IPS-20b (cell line): ENCODE results near the gene HMGCL.
A peak's percentile ranks its signal among the peaks of the same experiment; 100 is the strongest.

Experiments
- H3K27ac ChIP-seq: one replicate; pipeline ENCODE4 v1.5.1; 2013; ENCODE audit warnings: low read length
- H3K27me3 ChIP-seq: 2 replicates; pipeline ENCODE4 v1.6.1; 2013; ENCODE audit warnings: mild to moderate bottlenecking, low read length, inconsistent platforms; ENCODE audit not compliant: insufficient read depth
- H3K36me3 ChIP-seq: 2 replicates; pipeline ENCODE4 v1.6.1; 2013; ENCODE audit warnings: low read depth, mild to moderate bottlenecking, inconsistent platforms, low read length, moderate library complexity; ENCODE audit not compliant: insufficient read depth
- H3K4me1 ChIP-seq: 2 replicates; pipeline ENCODE4 v1.6.1; 2013; ENCODE audit warnings: mild to moderate bottlenecking, control low read depth, inconsistent platforms, low read length, moderate library complexity; ENCODE audit not compliant: insufficient read depth
- H3K4me3 ChIP-seq: 2 replicates; pipeline ENCODE4 v1.5.1; 2013; ENCODE audit warnings: mild to moderate bottlenecking, low read length, inconsistent platforms
- H3K9ac ChIP-seq: 2 replicates; pipeline ENCODE4 v1.6.1; 2013; ENCODE audit warnings: low read depth, mild to moderate bottlenecking, inconsistent platforms, low read length, moderate library complexity
- H3K9me3 ChIP-seq: 2 replicates; pipeline ENCODE4 v1.6.1; 2013; ENCODE audit warnings: mild to moderate bottlenecking, low read depth, low read length, inconsistent platforms; ENCODE audit not compliant: insufficient read depth

Gene HMGCL

DNA sequence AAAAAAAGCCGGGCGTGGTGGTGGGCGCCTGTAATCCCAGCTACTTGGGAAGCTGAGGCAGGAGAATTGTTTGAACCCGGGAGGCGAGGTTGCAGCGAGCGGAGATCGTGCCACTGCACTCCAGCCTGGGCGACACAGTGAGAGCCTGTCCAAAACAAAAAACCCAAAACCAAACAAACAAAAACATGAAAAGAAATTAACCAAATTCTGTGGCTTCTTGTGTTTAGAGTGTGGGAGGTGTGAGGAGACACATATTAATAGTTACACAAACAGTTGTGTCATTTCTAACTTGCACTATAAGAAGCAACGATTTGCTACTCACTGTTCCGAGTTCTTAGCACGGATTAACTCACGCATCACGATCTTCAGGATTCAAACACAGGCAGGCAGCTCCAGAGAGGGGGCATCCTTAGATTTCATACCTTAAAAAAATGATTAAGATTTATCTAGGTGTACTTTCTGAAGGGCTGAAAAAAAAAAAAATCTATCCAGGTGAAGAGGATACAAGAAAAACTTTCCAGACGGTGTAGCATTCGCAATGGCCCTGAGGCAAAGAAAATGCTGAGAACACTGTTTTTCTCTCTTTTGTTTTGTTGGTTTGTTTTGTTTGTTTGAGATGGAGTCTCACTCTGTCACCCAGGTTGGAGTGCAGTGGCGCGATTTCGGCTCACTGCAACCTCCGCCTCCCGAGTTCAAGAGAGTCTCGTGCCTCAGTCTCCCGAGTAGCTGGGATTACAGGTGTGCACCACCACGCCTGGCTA is 713 bp upstream of the HMGCL start:
- peak overlapping the region; percentile 92; the same call in 1 of the 2 replicates for H3K9ac ChIP-seq
- no peak overlapping the region for H3K27ac ChIP-seq
- no peaks in the 10 kb centered on the region for H3K4me1 ChIP-seq
- no peaks in the 10 kb centered on the region for H3K9me3 ChIP-seq
- H3K36me3 ChIP-seq, result no peaks in the 10 kb centered on the region
- H3K27me3 ChIP-seq, result no peaks in the 10 kb centered on the region
- H3K4me3 ChIP-seq, result peak overlapping the region; percentile 95

DNA sequence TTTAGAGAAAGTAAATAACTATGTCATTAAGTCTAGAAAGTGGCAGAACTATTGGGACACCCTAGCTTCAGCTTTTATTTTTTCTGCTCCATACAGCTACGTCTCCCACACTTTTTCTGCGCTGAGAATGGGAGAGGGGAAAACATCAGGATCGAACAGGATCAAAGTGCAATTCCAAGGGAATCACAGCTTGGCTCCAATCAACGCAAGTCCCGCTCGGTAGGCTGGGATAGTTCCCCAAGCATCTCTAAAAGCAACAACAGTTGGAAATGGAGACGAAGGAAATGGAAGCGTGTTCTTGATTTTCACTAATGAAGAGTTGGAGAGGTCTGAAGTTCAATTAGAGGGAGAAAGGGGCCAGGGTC is 536 bp downstream of the HMGCL start:
- H3K36me3 ChIP-seq, result no peaks in the 10 kb centered on the region
- H3K4me3 ChIP-seq, result peak overlapping the region; percentile 95
- peak overlapping the region; percentile 92 for H3K9ac ChIP-seq
- H3K27me3 ChIP-seq, result no peaks in the 10 kb centered on the region
- no peaks in the 10 kb centered on the region for H3K9me3 ChIP-seq
- H3K4me1 ChIP-seq, result no peaks in the 10 kb centered on the region
- peak overlapping the region; percentile 30 for H3K27ac ChIP-seq

- no peak overlapping the region for H3K9ac ChIP-seq
- peak overlapping the region; percentile 95; the same call in 1 of the 2 replicates for H3K4me3 ChIP-seq
- no peak overlapping the region for H3K27ac ChIP-seq
- H3K36me3 ChIP-seq, result no peaks in the 10 kb centered on the region
- no peaks in the 10 kb centered on the region for H3K4me1 ChIP-seq
- H3K9me3 ChIP-seq, result no peaks in the 10 kb centered on the region
- no peaks in the 10 kb centered on the region for H3K27me3 ChIP-seq
Observed at GRCh38 chr1:23823767-23824166, 1.5 kb downstream of the HMGCL start.

- H3K27ac ChIP-seq, result no peak overlapping the region
- H3K36me3 ChIP-seq, result peaks cover 16% of the 10 kb centered on the region; the same call in 1 of the 2 replicates
Observed at GRCh38 chr1:23817633-23818032, 7.6 kb downstream of the HMGCL start.

DNA sequence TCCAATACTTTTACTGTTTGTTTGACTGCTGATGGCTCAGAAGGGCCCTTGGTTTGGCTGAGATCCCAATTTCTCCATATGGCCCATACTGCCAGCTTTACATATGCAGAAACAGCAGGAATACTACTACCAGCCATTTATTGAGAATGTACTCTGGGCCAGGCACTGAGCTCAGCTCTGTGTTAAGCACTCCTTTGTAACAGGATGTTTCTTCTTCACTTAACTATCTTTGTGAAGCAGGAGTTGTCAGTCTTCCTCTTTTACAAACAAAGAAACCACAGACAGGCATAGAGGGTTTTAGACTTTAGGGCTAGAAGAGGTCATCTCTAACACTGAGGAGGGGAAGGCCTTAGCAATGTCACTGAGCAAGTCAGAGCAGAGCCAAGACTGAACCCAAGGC is 8.3 kb downstream of the HMGCL start:
- H3K9me3 ChIP-seq, result no peaks in the 10 kb centered on the region
- peaks cover 16% of the 10 kb centered on the region; the same call in 1 of the 2 replicates for H3K36me3 ChIP-seq

More at GRCh38 chr1:23817633-23818032, 7.6 kb downstream of the HMGCL start:
- Histone ChIP-seq H3K27me3 (no peaks in the 10 kb centered on the region), H3K4me1 (no peaks in the 10 kb centered on the region), H3K4me3 (no peak overlapping the region), H3K9me3 (no peaks in the 10 kb centered on the region), H3K9ac (no peak overlapping the region)

GRCh38 chr1:23816361-23816760 is 8.9 kb downstream of the HMGCL start:
- Histone ChIP-seq H3K27ac (no peak overlapping the region), H3K9ac (no peak overlapping the region)

More for the DNA sequence above, 8.3 kb downstream of the HMGCL start:
- Histone ChIP-seq H3K27me3 (no peaks in the 10 kb centered on the region), H3K4me1 (no peaks in the 10 kb centered on the region), H3K9ac (no peak overlapping the region), H3K4me3 (no peak overlapping the region), H3K27ac (no peak overlapping the region)

GRCh38 chr1:23814016-23814415 is 11.2 kb downstream of the HMGCL start:
- H3K4me1 ChIP-seq, result peaks cover 4% of the 10 kb centered on the region; the same call in 1 of the 2 replicates
- no peaks in the 10 kb centered on the region for H3K9me3 ChIP-seq
- peaks cover 16% of the 10 kb centered on the region; the same call in 1 of the 2 replicates for H3K36me3 ChIP-seq
- H3K27me3 ChIP-seq, result no peaks in the 10 kb centered on the region
- no peak overlapping the region for H3K27ac ChIP-seq
- no peak overlapping the region for H3K4me3 ChIP-seq
- no peak overlapping the region for H3K9ac ChIP-seq

More at GRCh38 chr1:23816361-23816760, 8.9 kb downstream of the HMGCL start:
- H3K27me3 ChIP-seq, result no peaks in the 10 kb centered on the region
- H3K36me3 ChIP-seq, result peaks cover 16% of the 10 kb centered on the region; the same call in 1 of the 2 replicates
- H3K4me1 ChIP-seq, result no peaks in the 10 kb centered on the region
- H3K4me3 ChIP-seq, result no peak overlapping the region
- no peaks in the 10 kb centered on the region for H3K9me3 ChIP-seq

GRCh38 chr1:23810818-23811540 is 14.2 kb downstream of the HMGCL start:
- Histone ChIP-seq H3K27me3 (no peaks in the 10 kb centered on the region), H3K36me3 (no peaks in the 10 kb centered on the region), H3K9me3 (no peaks in the 10 kb centered on the region), H3K4me1 (peaks cover 4% of the 10 kb centered on the region; the same call in 1 of the 2 replicates), H3K9ac (no peak overlapping the region), H3K27ac (peak overlapping the region; percentile 3), H3K4me3 (no peak overlapping the region)

DNA sequence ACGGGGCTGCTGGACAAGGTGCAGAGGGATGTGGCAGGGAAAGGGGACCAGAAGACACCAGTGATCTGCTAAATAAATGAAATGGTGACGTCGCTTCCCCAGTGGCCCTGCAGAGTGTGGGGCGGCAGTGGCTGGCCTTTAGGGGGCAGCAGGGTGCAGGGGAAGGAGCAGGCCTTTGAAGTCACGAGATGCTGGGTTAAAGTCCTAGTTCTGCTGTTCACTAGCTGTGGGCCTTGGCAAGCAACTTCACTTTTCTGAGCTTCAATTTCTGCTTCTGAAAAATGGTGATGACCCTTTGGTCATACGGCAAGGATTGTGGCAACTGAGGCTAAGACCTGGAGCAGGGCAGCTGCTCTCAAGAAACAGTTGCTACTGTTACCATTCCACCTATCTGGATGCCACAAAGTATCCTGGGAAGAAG is 15.5 kb downstream of the HMGCL start:
- Histone ChIP-seq H3K4me3 (no peak overlapping the region), H3K9ac (no peak overlapping the region), H3K27ac (no peak overlapping the region), H3K27me3 (no peaks in the 10 kb centered on the region), H3K9me3 (no peaks in the 10 kb centered on the region), H3K36me3 (no peaks in the 10 kb centered on the region), H3K4me1 (peaks cover 4% of the 10 kb centered on the region; the same call in 1 of the 2 replicates)

DNA sequence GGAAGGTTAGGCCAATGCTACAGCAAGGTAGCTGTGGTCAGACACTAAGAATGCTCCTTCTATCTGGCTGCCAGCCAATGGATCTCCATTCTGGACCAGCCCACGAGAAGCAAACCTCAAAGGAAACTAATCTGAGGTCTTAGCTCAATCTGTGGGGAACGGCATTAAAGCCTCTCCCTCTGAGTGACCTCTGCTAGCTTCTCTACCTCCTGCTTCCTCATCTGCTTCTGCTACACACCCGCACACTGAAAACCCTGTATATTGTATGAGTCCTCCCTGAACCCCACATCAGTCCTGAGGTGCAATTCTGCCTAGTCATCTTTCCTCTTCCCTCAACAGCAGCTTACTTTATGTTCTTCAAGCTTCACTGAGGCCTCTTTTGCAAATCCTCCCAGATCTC is 17.8 kb downstream of the HMGCL start:
- H3K36me3 ChIP-seq, result no peaks in the 10 kb centered on the region
- H3K9ac ChIP-seq, result no peak overlapping the region

GRCh38 chr1:23806280-23806679 is 18.9 kb downstream of the HMGCL start:
- no peaks in the 10 kb centered on the region for H3K9me3 ChIP-seq
- H3K36me3 ChIP-seq, result no peaks in the 10 kb centered on the region
- H3K9ac ChIP-seq, result no peak overlapping the region; the same call in 1 of the 2 replicates
- H3K4me3 ChIP-seq, result no peak overlapping the region
- H3K27me3 ChIP-seq, result peaks cover 13% of the 10 kb centered on the region
- H3K4me1 ChIP-seq, result peaks cover 4% of the 10 kb centered on the region; the same call in 1 of the 2 replicates
- no peak overlapping the region for H3K27ac ChIP-seq

More for the DNA sequence above, 17.8 kb downstream of the HMGCL start:
- Histone ChIP-seq H3K9me3 (no peaks in the 10 kb centered on the region), H3K4me1 (peaks cover 4% of the 10 kb centered on the region; the same call in 1 of the 2 replicates), H3K27ac (no peak overlapping the region), H3K4me3 (no peak overlapping the region), H3K27me3 (peaks cover 1% of the 10 kb centered on the region; the same call in 1 of the 2 replicates)
